HG02884 (cell line): ENCODE data around the gene DUSP5.
"Not testable (repeated sequence)": the region's sequence is repeated elsewhere in the genome, so short reads cannot be mapped to it uniquely, and the experiment has no call there.

Source experiments
- ATAC-seq: cut with Tn5 transposase; IDR thresholded peaks from one replicate; pipeline ENCODE4 v1.9.1; 2021; ENCODE audit warnings: mild to moderate bottlenecking, moderate library complexity; ENCODE audit not compliant: unreplicated experiment

Gene DUSP5

DNA sequence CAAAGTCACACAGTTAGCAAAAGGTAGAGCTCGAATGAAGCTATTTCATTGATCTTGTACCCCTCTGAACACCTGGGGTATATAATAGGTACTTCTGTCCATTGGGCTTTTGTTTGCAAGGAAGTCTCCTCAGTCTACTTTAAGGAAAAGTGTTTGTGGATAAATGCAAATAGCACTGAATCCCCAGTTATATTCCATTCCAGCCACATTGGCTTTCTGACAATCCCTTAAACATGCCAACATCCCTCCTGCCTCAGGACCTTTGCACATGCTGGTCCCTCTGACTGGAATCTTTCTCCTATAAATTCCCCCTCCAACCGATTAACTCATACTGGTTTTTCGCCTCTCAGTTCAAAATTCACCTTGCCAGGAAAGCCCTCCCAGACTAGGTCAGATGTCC lies 17.1 kb downstream of the DUSP5 start:
- ATAC-seq = no peak

DNA sequence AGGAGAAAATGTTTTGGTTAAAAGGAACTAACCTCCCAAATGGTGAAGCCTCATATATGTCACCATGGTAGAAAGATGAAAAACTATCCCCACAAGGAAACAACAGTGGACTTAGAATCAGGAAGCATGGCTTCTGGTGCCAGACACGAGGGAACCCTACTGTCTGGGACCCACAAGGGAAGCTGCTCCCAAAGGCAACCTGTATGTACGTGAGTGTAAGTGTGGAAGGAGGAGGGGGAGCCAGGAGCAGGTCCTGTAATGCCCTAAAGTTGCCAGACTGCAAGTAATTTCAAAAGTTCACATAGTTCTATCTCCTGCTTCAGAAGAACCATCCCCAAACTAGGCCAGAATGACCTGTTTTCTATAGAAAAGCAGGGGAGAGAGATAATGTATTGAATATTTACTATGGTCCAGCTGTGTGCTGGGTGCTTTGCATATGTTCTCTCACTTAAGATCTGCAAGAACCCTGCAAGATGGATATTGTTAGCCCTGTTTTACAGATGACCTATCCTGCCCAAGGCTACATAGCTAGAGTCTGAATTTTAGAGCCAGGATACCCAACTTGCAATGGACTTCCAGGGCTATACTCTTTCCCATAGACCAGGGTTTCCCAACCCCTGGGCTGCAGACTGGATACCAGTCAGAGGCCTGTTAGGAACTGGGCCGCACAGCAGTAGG lies 19.2 kb downstream of the DUSP5 start:
- ATAC-seq = no peak

DNA sequence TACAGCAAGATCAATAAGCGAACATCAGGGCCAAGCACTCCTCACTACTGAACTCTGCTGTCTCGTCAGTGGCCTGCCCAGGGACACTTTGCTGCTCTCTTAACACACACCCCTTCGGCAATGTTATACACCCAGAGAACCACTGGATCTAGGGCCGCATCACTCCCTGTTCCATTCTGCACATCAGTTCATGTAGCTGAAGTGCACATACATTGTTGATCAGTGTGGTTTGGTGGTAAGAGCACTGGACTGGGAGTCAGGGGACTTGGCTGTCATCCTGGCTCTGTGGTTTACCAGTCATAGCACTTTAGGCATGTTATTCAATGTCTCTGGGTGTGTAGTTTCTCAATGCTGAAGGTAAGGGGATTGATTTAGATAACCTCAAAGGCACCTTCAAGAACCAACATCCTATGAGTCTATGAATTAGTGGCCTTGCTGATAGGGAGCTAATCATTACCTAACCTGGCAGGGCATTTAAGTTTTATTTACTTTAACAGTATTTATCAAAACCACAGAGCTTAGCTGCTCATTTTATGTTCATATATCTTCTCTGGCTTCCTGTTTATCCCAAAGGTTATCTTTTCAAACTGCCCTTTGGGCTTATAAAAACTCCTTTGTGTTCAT lies 24.8 kb downstream of the DUSP5 start:
- no peak for ATAC-seq

GRCh38 chr10:110523736-110524135 lies 26.0 kb downstream of the DUSP5 start:
- no peak for ATAC-seq

DNA sequence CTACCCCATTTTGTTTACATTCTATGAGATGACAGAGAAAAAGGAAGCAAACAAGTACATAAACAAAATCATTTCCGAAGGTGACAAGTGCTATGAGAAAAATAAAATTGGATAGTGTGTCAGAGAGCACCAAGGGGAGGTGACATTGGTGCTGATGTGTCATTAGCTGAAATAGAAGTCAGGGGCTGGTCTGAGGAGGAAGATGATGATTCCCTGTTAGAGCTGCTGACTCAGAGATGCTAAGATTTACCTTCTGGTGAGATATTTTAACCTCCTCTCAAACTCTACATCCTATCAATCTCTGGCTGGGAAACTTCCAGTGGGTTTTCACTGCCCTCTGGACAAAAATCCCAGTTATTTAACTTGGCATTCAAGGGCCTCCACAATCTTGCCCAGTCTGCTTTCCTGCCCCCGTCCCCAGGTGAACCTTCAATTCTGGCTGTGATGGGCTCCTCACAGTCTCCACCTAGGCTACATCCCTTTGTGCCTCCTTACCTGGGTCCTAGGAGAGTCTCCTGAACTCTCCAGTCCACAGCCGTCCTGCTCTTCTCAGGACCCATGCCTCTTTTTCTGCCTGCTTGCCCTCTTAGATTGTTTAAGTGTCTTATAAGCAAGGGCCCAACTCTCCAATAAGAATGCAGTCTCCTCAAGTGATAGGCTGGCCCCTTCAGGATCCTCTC lies 26.6 kb downstream of the DUSP5 start:
- no peak for ATAC-seq

GRCh38 chr10:110524859-110525232 lies 27.1 kb downstream of the DUSP5 start:
- ATAC-seq = no peak

DNA sequence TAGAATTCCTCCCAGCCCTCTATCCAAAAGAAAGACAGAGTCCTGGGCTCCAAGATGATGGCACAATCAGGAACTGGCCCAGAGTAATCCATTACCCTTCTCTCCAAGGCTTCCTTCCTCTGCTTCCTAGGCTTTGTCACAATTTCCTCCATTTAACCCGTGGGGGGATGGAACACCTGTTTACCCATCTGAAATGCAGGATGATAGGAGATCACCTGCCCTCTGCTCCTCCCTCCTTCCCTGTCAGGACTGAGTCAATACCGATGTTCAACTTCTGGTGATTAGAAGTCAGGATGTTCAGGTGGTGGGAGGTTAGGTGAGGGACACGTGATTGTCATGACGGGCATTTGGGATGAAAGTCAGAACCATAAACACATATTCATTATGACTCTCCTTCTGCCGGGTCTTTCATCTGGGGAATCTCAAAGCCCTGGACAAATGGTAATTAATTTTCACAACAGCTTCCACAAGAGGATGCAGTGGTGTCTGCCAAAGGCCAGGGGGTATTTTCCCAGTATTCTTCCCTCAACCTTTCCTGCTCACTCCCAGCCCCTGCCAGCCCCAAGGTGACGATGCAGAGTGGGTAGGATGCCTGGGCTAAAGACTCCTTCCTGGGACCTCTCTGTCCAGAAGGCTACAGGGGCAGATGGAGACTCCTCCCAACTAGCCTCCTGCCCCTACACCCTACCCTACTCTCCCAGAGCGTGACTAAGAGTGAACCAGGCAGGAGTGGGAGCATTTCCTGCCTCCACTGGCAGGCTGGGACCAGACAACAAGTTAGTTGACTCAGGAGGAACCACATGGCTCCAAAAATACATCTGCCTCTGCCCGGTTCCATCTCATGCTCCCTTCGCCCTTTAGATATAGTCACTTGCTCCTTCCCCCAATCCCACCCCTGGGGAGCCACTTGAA lies 27.9 kb downstream of the DUSP5 start:
- ATAC-seq = no peak

DNA sequence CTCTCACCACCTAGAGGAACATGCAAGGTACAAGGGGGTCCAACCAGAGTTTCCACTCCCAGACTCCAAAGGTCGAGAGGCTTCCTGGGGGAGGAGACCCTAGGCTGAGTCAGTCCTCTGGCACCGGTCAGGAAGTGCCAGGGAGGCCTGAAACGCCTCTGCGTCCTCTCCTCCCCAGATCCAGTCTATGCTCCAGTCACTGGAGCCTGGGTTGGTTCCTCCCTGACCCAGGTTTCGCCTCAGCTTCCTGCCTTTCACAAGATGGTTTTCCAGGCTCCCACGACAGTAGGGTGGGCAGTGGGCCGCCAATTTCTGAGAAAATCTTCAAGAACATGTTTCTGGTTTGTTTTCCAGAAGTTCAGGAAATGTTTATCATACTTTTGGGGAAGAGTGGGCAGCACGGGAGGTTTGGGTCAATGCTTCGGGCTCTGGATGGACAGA lies 30.0 kb downstream of the DUSP5 start:
- ATAC-seq = no peak

DNA sequence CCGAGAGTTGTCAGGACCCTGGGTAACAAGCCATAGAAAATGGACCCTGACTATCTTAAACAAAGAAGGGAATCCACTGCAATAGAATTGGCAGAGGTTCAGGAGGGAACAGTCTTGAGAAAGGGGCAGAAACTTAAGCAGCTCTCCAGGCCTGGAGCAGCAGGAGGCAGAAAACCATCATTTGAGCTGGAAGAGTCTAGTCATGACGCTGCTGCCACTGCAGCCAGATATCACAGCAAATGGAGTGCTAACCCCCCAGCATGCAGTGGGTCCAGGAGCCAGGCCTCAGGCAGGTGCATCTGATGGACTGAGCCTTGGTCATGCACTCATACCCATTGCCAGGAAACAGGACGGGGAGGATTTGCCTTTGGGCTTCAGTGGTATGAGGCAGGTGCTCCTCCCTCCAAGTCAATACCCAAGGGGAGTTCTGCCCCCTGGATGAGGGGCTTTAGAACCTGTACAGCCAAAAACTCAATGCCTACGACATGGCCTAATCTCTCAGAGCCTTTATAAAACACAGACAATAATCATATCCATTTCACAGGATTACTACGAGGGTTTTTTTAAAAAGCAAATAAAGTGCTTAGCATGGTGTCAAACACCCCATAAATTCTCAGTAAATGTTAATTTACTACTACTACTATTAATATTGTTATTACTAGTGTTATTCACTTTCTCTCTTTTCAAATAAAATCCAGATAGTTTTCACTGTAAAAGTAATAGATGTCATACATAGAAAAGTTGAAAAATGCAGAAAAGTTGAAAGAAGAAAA lies 30.7 kb downstream of the DUSP5 start:
- peak; percentile 14 for ATAC-seq

GRCh38 chr10:110528997-110529524 lies 31.4 kb downstream of the DUSP5 start:
- peak; percentile 89 for ATAC-seq

GRCh38 chr10:110529596-110530011 lies 31.9 kb downstream of the DUSP5 start:
- no peak for ATAC-seq

- no peak for ATAC-seq
Measured at GRCh38 chr10:110530131-110530831, 32.6 kb downstream of the DUSP5 start.

GRCh38 chr10:110531687-110532086 lies 34.0 kb downstream of the DUSP5 start:
- no peak for ATAC-seq

GRCh38 chr10:110532628-110533027 lies 34.9 kb downstream of the DUSP5 start:
- not testable (repeated sequence) for ATAC-seq

- no peak for ATAC-seq
Measured at GRCh38 chr10:110533149-110533548, 35.4 kb downstream of the DUSP5 start.

DNA sequence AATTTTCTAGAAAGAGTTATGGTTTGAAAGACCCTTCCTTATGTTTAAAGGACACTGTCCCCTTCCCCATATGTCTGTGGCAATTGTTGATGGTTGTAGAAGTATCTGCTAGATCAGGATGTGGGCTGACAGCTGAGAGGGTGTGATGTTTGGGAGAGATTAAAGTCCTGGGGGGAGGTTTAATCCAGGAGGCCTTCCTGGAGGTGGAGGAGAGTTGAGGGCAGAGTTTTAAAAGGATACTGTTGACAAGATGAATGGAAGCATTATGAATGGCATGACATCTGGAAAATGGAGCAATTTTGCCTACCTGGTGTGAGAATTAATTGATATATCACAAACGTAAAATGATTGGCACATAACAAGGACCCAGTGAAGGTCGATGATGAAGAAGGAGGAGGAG lies 36.9 kb downstream of the DUSP5 start:
- no peak for ATAC-seq

GRCh38 chr10:110535958-110536891 lies 38.5 kb downstream of the DUSP5 start:
- peak; percentile 82 for ATAC-seq

GRCh38 chr10:110539091-110539490 lies 41.4 kb downstream of the DUSP5 start:
- ATAC-seq = no peak
